Astrocyte of the spinal cord (primary cell): ENCODE results near the gene ZBTB11.

ENCODE experiments used
- DNase-seq: peaks from one replicate; pipeline ENCODE4 v3.0.0; 2011; ENCODE audit warnings: low read depth, low spot score
- H3K4me3 ChIP-seq: 2 replicates; pipeline ENCODE4 v1.5.1; 2011; ENCODE audit warnings: low read depth, mild to moderate bottlenecking, low read length, moderate library complexity
- in situ Hi-C: cut with HindIII; loops from 2 replicates; pipeline ENCODE4 v1.10.0; 2017; ENCODE audit warnings: low sequenced_read_pairs
- TF ChIP-seq, protein P1 (sequence below): IDR thresholded peaks from 2 replicates; pipeline ENCODE4 v1.5.1; 2012; ENCODE audit warnings: low read depth, mild to moderate bottlenecking, low read length, inconsistent platforms

Gene ZBTB11

DNA sequence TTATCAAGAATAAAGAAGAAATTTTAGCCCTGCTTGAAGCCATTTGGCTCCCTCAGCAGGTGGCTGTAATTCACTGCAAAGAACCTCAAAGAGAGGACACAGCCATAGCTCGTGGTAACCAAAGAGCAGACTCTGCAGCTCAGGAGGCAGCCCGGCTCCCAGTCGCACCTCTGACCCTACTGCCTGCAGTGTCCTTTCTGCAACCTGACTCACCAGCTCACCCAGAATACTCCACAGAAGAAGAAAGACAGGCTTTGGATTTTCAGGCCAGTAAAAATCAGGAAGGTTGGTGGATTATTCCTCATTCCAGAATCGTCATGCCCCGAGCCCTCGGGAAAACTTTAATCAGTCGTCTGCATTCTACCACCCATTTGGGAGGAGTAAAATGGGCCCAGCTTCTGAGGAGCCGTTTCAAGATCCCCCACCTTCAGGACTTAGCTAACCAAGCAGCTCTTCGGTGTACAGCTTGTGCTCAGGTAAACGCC, 38.6 kb downstream of the ZBTB11 start:
- peak; percentile 14 for DNase-seq
- H3K4me3 ChIP-seq, result no peak overlapping the region
- TF ChIP-seq, protein P1, sequence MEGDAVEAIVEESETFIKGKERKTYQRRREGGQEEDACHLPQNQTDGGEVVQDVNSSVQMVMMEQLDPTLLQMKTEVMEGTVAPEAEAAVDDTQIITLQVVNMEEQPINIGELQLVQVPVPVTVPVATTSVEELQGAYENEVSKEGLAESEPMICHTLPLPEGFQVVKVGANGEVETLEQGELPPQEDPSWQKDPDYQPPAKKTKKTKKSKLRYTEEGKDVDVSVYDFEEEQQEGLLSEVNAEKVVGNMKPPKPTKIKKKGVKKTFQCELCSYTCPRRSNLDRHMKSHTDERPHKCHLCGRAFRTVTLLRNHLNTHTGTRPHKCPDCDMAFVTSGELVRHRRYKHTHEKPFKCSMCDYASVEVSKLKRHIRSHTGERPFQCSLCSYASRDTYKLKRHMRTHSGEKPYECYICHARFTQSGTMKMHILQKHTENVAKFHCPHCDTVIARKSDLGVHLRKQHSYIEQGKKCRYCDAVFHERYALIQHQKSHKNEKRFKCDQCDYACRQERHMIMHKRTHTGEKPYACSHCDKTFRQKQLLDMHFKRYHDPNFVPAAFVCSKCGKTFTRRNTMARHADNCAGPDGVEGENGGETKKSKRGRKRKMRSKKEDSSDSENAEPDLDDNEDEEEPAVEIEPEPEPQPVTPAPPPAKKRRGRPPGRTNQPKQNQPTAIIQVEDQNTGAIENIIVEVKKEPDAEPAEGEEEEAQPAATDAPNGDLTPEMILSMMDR, result peak; percentile 8
- in situ Hi-C loops, result no loop called here

DNA sequence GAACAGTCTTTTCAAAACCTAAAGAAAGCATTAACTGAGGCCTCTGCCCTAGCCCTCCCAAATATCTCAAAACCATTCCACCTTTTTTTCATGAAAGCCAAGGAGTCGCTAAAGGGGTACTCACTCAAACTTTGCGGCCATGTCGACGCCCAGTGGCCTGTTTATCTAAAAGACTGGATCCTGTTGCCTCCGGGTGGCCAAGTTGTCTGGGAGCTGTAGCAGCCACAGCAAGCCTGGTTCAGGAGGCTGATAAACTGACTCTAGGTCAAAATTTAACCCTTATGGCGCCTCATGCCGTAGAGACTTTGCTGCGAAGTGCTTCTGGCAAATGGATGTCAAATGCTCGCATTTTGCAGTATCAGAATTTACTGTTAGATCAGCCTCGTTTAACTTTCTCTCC, 39.5 kb downstream of the ZBTB11 start:
- in situ Hi-C loops, result no loop called here
- TF ChIP-seq, protein P1, result no peak

DNA sequence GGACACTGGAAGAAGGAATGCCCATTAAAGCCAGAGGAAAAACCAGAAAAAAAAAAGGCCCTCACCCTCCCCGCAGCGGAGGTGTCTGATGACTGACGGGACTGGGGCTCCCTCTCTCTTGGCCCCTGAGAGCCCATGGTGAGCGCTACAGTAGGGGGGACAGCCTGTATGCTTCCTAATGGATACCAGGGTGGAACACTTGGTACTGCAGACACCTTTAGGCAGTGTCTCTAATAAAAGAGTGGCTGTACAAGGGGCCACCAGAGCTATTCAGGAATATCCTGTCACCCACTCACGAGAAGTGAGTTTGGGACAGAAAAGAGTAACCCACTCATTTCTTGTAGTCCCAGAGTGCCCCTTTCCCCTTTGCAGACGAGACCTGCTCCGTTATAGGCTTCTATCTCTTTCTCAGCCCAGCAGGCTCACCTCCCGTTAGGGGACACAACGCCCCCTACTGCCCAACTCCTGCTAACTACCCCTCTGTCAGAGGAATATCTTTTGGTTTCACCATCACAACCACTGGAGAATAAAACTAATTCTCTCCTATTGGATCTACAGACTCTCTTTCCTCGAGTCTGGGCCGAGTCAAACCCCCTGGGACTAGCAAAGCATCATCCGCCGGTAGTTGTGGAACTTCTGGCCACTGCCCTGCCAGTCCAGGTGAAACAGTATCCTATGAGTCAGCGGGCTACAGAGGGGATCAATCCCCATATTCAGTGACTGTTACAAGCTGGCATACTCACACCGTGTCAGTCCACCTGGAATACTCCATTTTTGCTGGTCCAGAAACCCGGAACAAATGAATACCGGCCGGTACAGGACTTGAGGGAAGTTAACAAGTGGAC, 40.8 kb downstream of the ZBTB11 start:
- in situ Hi-C loops, result no loop called here
- peak; percentile 22 for DNase-seq
- H3K4me3 ChIP-seq, result no peak overlapping the region
- TF ChIP-seq, protein P1, result peak; percentile 70

More for the DNA sequence above, 39.5 kb downstream of the ZBTB11 start:
- no peak overlapping the region for H3K4me3 ChIP-seq
- DNase-seq, result no peak

DNA sequence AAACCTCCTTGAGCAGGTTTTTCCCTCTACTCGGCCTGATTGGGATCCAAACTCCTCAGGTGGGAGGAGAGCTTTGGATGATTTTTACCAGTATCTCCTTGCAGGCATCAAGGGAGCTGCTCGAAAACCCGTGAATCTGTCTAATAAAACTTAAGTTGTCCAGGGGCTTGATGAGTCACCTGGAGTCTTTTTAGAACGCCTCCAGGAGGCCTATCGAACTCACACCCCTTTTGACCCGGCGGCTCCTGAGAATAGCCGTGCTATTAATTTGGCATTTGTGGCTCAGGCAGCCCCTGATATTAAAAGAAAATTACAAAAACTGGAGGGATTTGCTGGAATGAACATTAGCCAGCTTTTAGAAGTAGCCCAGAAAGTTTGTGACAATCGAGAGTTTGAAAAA, 41.6 kb downstream of the ZBTB11 start:
- DNase-seq, result no peak
- H3K4me3 ChIP-seq, result no peak overlapping the region
- TF ChIP-seq, protein P1, result no peak
- in situ Hi-C loops, result no loop called here

DNA sequence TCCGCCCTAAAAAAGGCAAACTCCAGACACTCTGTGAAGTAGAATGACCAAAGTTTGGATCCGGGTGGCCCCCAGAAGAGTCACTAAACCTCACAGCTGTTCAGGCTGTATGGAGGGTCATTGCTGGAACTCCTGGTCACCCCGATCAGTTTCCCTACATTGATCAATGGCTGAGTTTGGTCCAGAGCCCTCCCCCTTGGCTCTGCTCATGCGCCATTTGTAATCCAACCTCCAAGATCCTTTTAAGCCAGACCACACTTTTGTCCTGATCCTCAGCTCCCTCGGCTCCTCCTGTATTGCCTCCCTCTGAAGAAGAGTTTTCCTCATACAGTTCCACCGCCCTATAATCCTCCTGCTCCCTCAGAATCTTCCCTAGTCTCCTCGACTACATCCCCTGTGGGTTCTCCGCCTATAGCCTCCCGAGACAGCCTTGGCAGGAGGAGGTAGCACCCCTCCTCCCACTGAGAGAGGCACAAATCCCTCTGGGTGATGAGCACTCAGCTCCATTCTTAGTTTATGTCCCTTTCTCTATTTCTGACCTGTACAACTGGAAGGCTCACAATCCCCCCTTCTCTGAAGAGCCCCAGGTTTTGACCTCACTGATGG, 42.2 kb downstream of the ZBTB11 start:
- TF ChIP-seq, protein P1, result no peak
- DNase-seq, result no peak
- in situ Hi-C loops, result no loop called here
- H3K4me3 ChIP-seq, result no peak overlapping the region

DNA sequence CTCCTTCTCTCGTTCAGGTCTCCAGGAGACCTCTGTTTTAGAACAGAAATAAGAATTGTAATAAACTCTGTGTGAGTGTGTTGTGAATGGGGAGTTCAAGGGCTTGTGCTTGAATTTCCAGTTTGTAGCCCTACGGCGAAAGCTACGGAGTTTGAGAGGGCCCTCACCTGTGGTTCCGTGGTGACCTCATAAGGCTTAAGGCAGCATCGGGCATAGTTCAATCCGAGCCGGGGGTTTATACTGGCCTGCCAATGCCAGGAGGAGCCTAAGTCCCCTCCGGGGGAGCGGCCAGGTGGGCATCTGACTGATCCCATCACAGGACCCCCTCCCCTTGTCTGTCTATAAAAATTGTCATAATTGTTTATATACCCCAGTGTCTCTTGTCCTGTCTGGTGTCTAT, 43.7 kb downstream of the ZBTB11 start:
- in situ Hi-C loops, result no loop called here
- TF ChIP-seq, protein P1, result no peak
- no peak for DNase-seq
- H3K4me3 ChIP-seq, result no peak overlapping the region
